ENCODE data around the gene GLIS1.

- no peak for TF ChIP-seq ZNF317 (CRISPR knock-in tag; IDR thresholded peaks at IDR 0.05; ENCODE audit: borderline replicate concordance, low read depth)
- TF ChIP-seq ZNF423 (CRISPR knock-in tag; IDR thresholded peaks at IDR 0.05): no peak
- TF ChIP-seq CREB1 (CRISPR knock-in tag; IDR thresholded peaks at IDR 0.05): no peak
Measured at GRCh38 chr1:53640701-53641075, 98.3 kb downstream of the GLIS1 start.
